ENCODE results near the gene POC1B.

GRCh38 chr12:89433634-89434033, 92.2 kb downstream of the POC1B start:
- TF ChIP-seq EZH2 (IDR thresholded peaks at IDR 0.05; ENCODE audit: insufficient read depth, poor library complexity, severe bottlenecking): no peak
- no peak for TF ChIP-seq EZH2phosphoT487 (IDR thresholded peaks at IDR 0.05; ENCODE audit: insufficient read depth, low read depth)

Measured in GM23248 (cell line).